ENCODE data around the gene CAV2.
A peak's percentile ranks its signal among the peaks of the same experiment; 100 is the strongest.

CAV2 gene

DNA sequence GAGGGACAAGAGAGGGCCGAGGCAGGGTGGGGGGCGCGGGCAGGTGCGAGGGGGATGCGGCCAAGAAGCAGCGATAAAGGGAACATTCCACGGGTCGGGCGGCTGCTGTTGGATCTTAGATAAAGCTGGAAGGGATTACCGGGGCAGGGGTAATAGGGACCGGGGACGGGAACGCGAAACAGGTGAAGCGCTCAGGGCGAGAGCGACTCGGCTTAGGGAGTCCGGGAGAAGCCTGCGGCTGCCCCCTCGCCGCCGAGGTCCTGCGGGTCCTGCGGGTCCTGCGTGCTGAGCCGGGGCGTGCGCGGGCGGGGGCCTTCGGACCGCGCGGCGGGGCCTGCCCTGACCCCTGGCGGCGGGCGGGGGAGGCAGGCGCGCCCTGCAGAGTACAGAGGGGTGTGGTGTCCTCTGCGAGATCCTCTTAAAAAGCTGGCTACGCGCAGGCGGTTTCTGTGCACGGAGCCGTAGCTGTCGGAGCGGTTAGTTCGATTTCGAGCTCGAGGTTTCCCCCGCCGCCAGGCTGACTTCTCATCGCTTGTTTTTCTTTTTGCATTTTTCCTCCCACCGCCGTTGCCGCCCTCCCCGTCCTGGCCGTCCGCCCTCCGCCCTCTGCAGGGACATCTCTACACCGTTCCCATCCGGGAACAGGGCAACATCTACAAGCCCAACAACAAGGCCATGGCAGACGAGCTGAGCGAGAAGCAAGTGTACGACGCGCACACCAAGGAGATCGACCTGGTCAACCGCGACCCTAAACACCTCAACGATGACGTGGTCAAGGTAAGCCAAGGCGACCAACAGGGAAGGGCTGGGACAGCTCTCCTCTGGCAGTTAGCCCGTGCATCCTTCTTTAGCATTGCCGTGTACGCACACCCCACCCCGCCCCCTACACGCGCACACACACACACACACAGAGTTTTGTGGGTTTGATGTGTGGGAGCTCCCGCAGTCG, 26.6 kb downstream of the CAV2 start:
- Histone ChIP-seq H3K9me3 (ENCODE audit: insufficient read depth, low read length) (no peaks in the 10 kb centered on the region), H3K9me2 (replicated peaks; ENCODE audit: insufficient read depth, low read length) (no peaks in the 10 kb centered on the region), H3K27me3 (ENCODE audit: low read length) (no peaks in the 10 kb centered on the region), H3K4me3 (ENCODE audit: insufficient read depth, low read length, poor library complexity, severe bottlenecking) (peak overlapping the region; percentile 44), H3K9ac (ENCODE audit: low read length) (peak overlapping the region; percentile 25; the same call in 1 of the 2 replicates), H3K4me2 (ENCODE audit: low read depth, low read length, poor library complexity, severe bottlenecking) (peak overlapping the region; percentile 62), H3K79me2 (ENCODE audit: insufficient read depth, low read length) (no peaks in the 10 kb centered on the region), H2AFZ (ENCODE audit: low read depth, low read length, severe bottlenecking) (peak overlapping the region; percentile 45), H3K36me3 (ENCODE audit: low read length) (no peaks in the 10 kb centered on the region), H3K27ac (ENCODE audit: low read depth, low read length) (no peak overlapping the region), H4K20me1 (ENCODE audit: low read depth, low read length) (no peaks in the 10 kb centered on the region), H3F3A (ENCODE audit: insufficient read depth) (no peaks in the 10 kb centered on the region)
- TF ChIP-seq EZH2phosphoT487 (conservative IDR thresholded peaks at IDR 0.05; ENCODE audit: low read length): 0 out of 2 replicates have a peak, but pooled peaks have one; percentile 26
- TF ChIP-seq, protein P1, sequence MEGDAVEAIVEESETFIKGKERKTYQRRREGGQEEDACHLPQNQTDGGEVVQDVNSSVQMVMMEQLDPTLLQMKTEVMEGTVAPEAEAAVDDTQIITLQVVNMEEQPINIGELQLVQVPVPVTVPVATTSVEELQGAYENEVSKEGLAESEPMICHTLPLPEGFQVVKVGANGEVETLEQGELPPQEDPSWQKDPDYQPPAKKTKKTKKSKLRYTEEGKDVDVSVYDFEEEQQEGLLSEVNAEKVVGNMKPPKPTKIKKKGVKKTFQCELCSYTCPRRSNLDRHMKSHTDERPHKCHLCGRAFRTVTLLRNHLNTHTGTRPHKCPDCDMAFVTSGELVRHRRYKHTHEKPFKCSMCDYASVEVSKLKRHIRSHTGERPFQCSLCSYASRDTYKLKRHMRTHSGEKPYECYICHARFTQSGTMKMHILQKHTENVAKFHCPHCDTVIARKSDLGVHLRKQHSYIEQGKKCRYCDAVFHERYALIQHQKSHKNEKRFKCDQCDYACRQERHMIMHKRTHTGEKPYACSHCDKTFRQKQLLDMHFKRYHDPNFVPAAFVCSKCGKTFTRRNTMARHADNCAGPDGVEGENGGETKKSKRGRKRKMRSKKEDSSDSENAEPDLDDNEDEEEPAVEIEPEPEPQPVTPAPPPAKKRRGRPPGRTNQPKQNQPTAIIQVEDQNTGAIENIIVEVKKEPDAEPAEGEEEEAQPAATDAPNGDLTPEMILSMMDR (IDR thresholded peaks at IDR 0.05; ENCODE audit: insufficient read depth, low read length, poor library complexity, severe bottlenecking): peak; percentile 45

- H3K9ac ChIP-seq (ENCODE audit: low read length): no peak overlapping the region
- no peak overlapping the region for H3K27ac ChIP-seq (ENCODE audit: low read depth, low read length)
- H2AFZ ChIP-seq (ENCODE audit: low read depth, low read length, severe bottlenecking): no peak overlapping the region
- H4K20me1 ChIP-seq (ENCODE audit: low read depth, low read length): no peaks in the 10 kb centered on the region
- H3K9me3 ChIP-seq (ENCODE audit: insufficient read depth, low read length): no peaks in the 10 kb centered on the region
- H3K27me3 ChIP-seq (ENCODE audit: low read length): no peaks in the 10 kb centered on the region
- H3K4me2 ChIP-seq (ENCODE audit: low read depth, low read length, poor library complexity, severe bottlenecking): no peak overlapping the region
- H3K79me2 ChIP-seq (ENCODE audit: insufficient read depth, low read length): no peaks in the 10 kb centered on the region
- no peaks in the 10 kb centered on the region for H3K36me3 ChIP-seq (ENCODE audit: low read length)
- H3F3A ChIP-seq (ENCODE audit: insufficient read depth): no peaks in the 10 kb centered on the region
- no peaks in the 10 kb centered on the region for H3K9me2 ChIP-seq (replicated peaks; ENCODE audit: insufficient read depth, low read length)
- TF ChIP-seq EZH2phosphoT487 (conservative IDR thresholded peaks at IDR 0.05; ENCODE audit: low read length): no peak
- TF ChIP-seq, protein P1 (IDR thresholded peaks at IDR 0.05; ENCODE audit: insufficient read depth, low read length, poor library complexity, severe bottlenecking): no peak
- H3K4me3 ChIP-seq (ENCODE audit: insufficient read depth, low read length, poor library complexity, severe bottlenecking): no peak overlapping the region
Measured at GRCh38 chr7:116526897-116527296, 27.4 kb downstream of the CAV2 start.

DNA sequence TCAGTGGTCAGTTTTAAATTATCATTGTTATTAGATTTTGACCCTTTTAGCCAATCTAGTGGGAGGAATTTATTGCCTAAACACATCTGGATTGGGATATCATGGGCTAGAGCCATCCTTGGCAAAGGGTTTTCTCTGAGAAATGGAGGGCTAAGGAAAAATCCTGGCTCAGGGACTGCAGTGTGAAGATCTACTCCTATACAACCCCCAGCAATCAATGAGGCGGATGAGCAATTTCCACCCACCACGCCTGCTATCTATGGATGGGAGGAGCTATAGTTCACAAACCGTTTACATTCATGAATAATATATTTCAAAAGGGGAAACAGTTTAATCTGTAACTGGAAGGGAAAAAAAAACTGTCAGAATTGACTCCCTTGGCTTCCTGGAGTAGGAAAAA, 28.0 kb downstream of the CAV2 start:
- no peaks in the 10 kb centered on the region for H3K9me2 ChIP-seq (replicated peaks; ENCODE audit: insufficient read depth, low read length)
- H3K9me3 ChIP-seq (ENCODE audit: insufficient read depth, low read length): no peaks in the 10 kb centered on the region
- H3K27me3 ChIP-seq (ENCODE audit: low read length): no peaks in the 10 kb centered on the region
- no peak overlapping the region for H3K4me2 ChIP-seq (ENCODE audit: low read depth, low read length, poor library complexity, severe bottlenecking)
- no peak overlapping the region for H3K27ac ChIP-seq (ENCODE audit: low read depth, low read length)
- H3K79me2 ChIP-seq (ENCODE audit: insufficient read depth, low read length): no peaks in the 10 kb centered on the region
- no peaks in the 10 kb centered on the region for H3K36me3 ChIP-seq (ENCODE audit: low read length)
- no peak overlapping the region for H2AFZ ChIP-seq (ENCODE audit: low read depth, low read length, severe bottlenecking)
- no peaks in the 10 kb centered on the region for H4K20me1 ChIP-seq (ENCODE audit: low read depth, low read length)
- H3K9ac ChIP-seq (ENCODE audit: low read length): no peak overlapping the region
- H3K4me3 ChIP-seq (ENCODE audit: insufficient read depth, low read length, poor library complexity, severe bottlenecking): no peak overlapping the region
- TF ChIP-seq EZH2phosphoT487 (conservative IDR thresholded peaks at IDR 0.05; ENCODE audit: low read length): no peak
- TF ChIP-seq, protein P1 (IDR thresholded peaks at IDR 0.05; ENCODE audit: insufficient read depth, low read length, poor library complexity, severe bottlenecking): no peak
- no peaks in the 10 kb centered on the region for H3F3A ChIP-seq (ENCODE audit: insufficient read depth)

Data from SU-DHL-6 (cell line).